ENCODE measurements around the gene HOXA6.

HOXA6 gene

GRCh38 chr7:27172823-27173510 lies 25.4 kb upstream of the HOXA6 start:
- no peak for DNase-seq

GRCh38 chr7:27172315-27172774 lies 24.8 kb upstream of the HOXA6 start:
- DNase-seq, result no peak

- DNase-seq, result no peak
Observed at GRCh38 chr7:27171637-27172314, 24.2 kb upstream of the HOXA6 start.

- DNase-seq, result no peak
Observed at GRCh38 chr7:27171325-27171636, 23.7 kb upstream of the HOXA6 start.

GRCh38 chr7:27170426-27171324 lies 23.1 kb upstream of the HOXA6 start:
- no peak for DNase-seq

- no peak for DNase-seq
Observed at GRCh38 chr7:27169658-27170425, 22.3 kb upstream of the HOXA6 start.

- no peak for DNase-seq
Observed at GRCh38 chr7:27168265-27168947, 20.8 kb upstream of the HOXA6 start.

GRCh38 chr7:27167916-27168264 lies 20.3 kb upstream of the HOXA6 start:
- DNase-seq, result no peak

GRCh38 chr7:27166531-27167505 lies 19.2 kb upstream of the HOXA6 start:
- DNase-seq, result no peak

GRCh38 chr7:27165996-27166530 lies 18.5 kb upstream of the HOXA6 start:
- no peak for DNase-seq

- DNase-seq, result no peak
Observed at GRCh38 chr7:27165089-27165995, 17.8 kb upstream of the HOXA6 start, which contains the start of gene HOXA9. HOXA9 (minus strand) TSS chr7:27165537; CDS start chr7:27165457, 80 bp downstream.

- no peak for DNase-seq
Observed at GRCh38 chr7:27164367-27165088, 17.0 kb upstream of the HOXA6 start.

- no peak for DNase-seq
Observed at GRCh38 chr7:27164045-27164366, 16.4 kb upstream of the HOXA6 start.

GRCh38 chr7:27163288-27164044 lies 15.9 kb upstream of the HOXA6 start:
- DNase-seq, result no peak

GRCh38 chr7:27162561-27163287 lies 15.2 kb upstream of the HOXA6 start:
- no peak for DNase-seq

- DNase-seq, result no peak
Observed at GRCh38 chr7:27161721-27162560, 14.4 kb upstream of the HOXA6 start.
